Measurements from ENCODE around the gene ZDHHC18.

The ZDHHC18 gene

DNA sequence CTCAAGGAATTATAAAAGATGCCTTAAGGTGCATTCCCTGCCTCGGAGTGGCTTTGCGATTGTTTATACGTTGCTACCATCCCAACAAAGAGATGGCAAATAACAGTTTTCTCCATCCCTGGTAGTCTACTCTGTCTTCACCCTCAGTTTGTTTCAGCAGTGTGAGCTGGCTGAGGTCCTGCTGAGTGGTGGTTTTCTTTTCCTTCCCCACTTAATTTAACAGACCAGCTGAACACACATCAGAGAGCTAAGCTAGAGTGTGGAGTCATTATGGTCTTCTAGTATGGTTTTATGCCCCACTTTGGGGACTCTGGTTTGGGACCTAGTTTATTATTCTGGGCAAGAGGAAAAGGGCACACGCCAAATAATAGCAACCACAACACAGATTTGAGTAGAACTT lies 36.6 kb upstream of the ZDHHC18 start:
- H3K4me1 ChIP-seq (ENCODE audit: control insufficient read depth in 1 of 2, insufficient read depth in 2 of 2, low read length in 2 of 2) = peaks cover 17 to 24% of the 10 kb centered on the region in 2 experiments
- H2BK12ac ChIP-seq (ENCODE audit: low read length) = no peak overlapping the region
- no CpG with 5 or more reads among the region's 4 CpGs for WGBS (ENCODE audit: extremely low coverage, insufficient coverage, insufficient read length)
- no peak overlapping the region for H2BK120ac ChIP-seq (ENCODE audit: insufficient read depth, low read length, poor library complexity)
- peaks cover 9% of the 10 kb centered on the region for H3K79me2 ChIP-seq (ENCODE audit: control insufficient read depth, insufficient read depth, low read length, poor library complexity)
- H3K4me3 ChIP-seq (ENCODE audit: low read depth, low read length) = no peak overlapping the region
- peak in 1 of 2 donors; percentile 18 for DNase-seq
- H2AK5ac ChIP-seq (ENCODE audit: low read length) = no peak overlapping the region
- H3K18ac ChIP-seq (ENCODE audit: low read length) = no peak overlapping the region
- H4K12ac ChIP-seq (ENCODE audit: low read depth, low read length) = no peak overlapping the region
- no peaks in the 10 kb centered on the region for H3K27me3 ChIP-seq (ENCODE audit: insufficient read depth, low read length)
- no peak overlapping the region for H3K4me2 ChIP-seq (ENCODE audit: low read length)
- H3K36me3 ChIP-seq (ENCODE audit: control insufficient read depth in 1 of 2, insufficient read depth in 2 of 2, low read length in 2 of 2) = peaks cover 7 to 10% of the 10 kb centered on the region in 2 experiments
- peaks cover 23% of the 10 kb centered on the region for H3K79me1 ChIP-seq (ENCODE audit: low read length)
- no peak overlapping the region for H3K9ac ChIP-seq (ENCODE audit: low read length)
- H3K23ac ChIP-seq (ENCODE audit: low read length) = no peak overlapping the region
- H3K27ac ChIP-seq (ENCODE audit: low read depth, low read length) = no peak overlapping the region
- H2AFZ ChIP-seq (ENCODE audit: insufficient read depth, low read length, poor library complexity) = no peak overlapping the region
- no peak overlapping the region for H4K8ac ChIP-seq (ENCODE audit: low read depth, low read length)
- no peak overlapping the region for H2BK5ac ChIP-seq (ENCODE audit: low read depth, low read length, poor library complexity)
- no peak overlapping the region for H3K4ac ChIP-seq (ENCODE audit: low read depth, low read length)
- no peaks in the 10 kb centered on the region for H3K9me3 ChIP-seq (ENCODE audit: insufficient read depth, low read depth, low read length)
- no peak overlapping the region for H4K91ac ChIP-seq (ENCODE audit: low read depth, low read length)
- no peak overlapping the region for H3K14ac ChIP-seq (ENCODE audit: low read length)

DNA sequence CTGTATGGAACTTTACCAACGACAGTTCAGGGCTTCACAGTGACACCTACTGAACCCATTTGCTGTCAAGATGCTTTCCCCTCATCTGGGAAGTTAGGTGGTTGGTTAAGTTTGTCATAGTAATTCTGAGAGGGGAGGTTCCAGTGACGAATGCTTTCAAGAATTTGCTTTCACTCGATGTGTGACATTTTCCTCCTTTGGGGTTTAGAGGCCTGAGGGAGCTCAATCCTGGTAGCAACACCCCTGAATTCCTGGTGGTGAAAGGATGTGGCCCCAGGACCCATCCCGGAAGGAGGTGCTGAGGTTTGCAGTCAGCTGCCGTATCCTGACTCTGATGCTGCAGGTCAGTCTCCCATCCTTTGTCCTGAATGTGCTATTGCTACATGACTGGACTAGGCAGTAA lies 35.9 kb upstream of the ZDHHC18 start:
- Histone ChIP-seq H3K27me3 (ENCODE audit: insufficient read depth, low read length) (no peaks in the 10 kb centered on the region), H3K18ac (ENCODE audit: low read length) (no peak overlapping the region), H3K9me3 (ENCODE audit: insufficient read depth, low read depth, low read length) (no peaks in the 10 kb centered on the region), H3K4me3 (ENCODE audit: low read depth, low read length) (no peak overlapping the region), H4K12ac (ENCODE audit: low read depth, low read length) (no peak overlapping the region), H2BK5ac (ENCODE audit: low read depth, low read length, poor library complexity) (no peak overlapping the region), H3K14ac (ENCODE audit: low read length) (no peak overlapping the region), H3K4me2 (ENCODE audit: low read length) (no peak overlapping the region), H3K27ac (ENCODE audit: low read depth, low read length) (no peak overlapping the region), H3K79me2 (ENCODE audit: control insufficient read depth, insufficient read depth, low read length, poor library complexity) (peaks cover 9% of the 10 kb centered on the region), H3K36me3 (ENCODE audit: control insufficient read depth in 1 of 2, insufficient read depth in 2 of 2, low read length in 2 of 2) (peaks cover 9 to 12% of the 10 kb centered on the region in 2 experiments), H2BK120ac (ENCODE audit: insufficient read depth, low read length, poor library complexity) (no peak overlapping the region), H2AK5ac (ENCODE audit: low read length) (no peak overlapping the region), H3K79me1 (ENCODE audit: low read length) (peaks cover 23% of the 10 kb centered on the region), H4K91ac (ENCODE audit: low read depth, low read length) (no peak overlapping the region), H4K8ac (ENCODE audit: low read depth, low read length) (no peak overlapping the region), H3K4me1 (ENCODE audit: control insufficient read depth in 1 of 2, insufficient read depth in 2 of 2, low read length in 2 of 2) (peaks cover 17 to 22% of the 10 kb centered on the region in 2 experiments), H2BK12ac (ENCODE audit: low read length) (no peak overlapping the region), H2AFZ (ENCODE audit: insufficient read depth, low read length, poor library complexity) (no peak overlapping the region), H3K9ac (ENCODE audit: low read length) (no peak overlapping the region), H3K4ac (ENCODE audit: low read depth, low read length) (no peak overlapping the region), H3K23ac (ENCODE audit: low read length) (no peak overlapping the region)
- no peak for DNase-seq
- no CpG with 5 or more reads among the region's 5 CpGs for WGBS (ENCODE audit: extremely low coverage, insufficient coverage, insufficient read length)

- no peak overlapping the region for H4K8ac ChIP-seq (ENCODE audit: low read depth, low read length)
- H3K79me2 ChIP-seq (ENCODE audit: control insufficient read depth, insufficient read depth, low read length, poor library complexity) = peaks cover 9% of the 10 kb centered on the region
- no peak overlapping the region for H3K23ac ChIP-seq (ENCODE audit: low read length)
- H3K4me3 ChIP-seq (ENCODE audit: low read depth, low read length) = no peak overlapping the region
- no peak overlapping the region for H3K4me2 ChIP-seq (ENCODE audit: low read length)
- no peak overlapping the region for H3K27ac ChIP-seq (ENCODE audit: low read depth, low read length)
- no peak overlapping the region for H3K9ac ChIP-seq (ENCODE audit: low read length)
- H3K14ac ChIP-seq (ENCODE audit: low read length) = no peak overlapping the region
- no peaks in the 10 kb centered on the region for H3K27me3 ChIP-seq (ENCODE audit: insufficient read depth, low read length)
- H2AK5ac ChIP-seq (ENCODE audit: low read length) = no peak overlapping the region
- H2BK5ac ChIP-seq (ENCODE audit: low read depth, low read length, poor library complexity) = no peak overlapping the region
- no CpG with 5 or more reads among the region's 6 CpGs for whole genome bisulfite sequencing (ENCODE audit: extremely low coverage, insufficient coverage, insufficient read length)
- H2BK12ac ChIP-seq (ENCODE audit: low read length) = no peak overlapping the region
- H4K12ac ChIP-seq (ENCODE audit: low read depth, low read length) = no peak overlapping the region
- H2AFZ ChIP-seq (ENCODE audit: insufficient read depth, low read length, poor library complexity) = no peak overlapping the region
- peaks cover 14 to 19% of the 10 kb centered on the region in 2 experiments for H3K4me1 ChIP-seq (ENCODE audit: control insufficient read depth in 1 of 2, insufficient read depth in 2 of 2, low read length in 2 of 2)
- DNase-seq = no peak
- no peak overlapping the region for H3K4ac ChIP-seq (ENCODE audit: low read depth, low read length)
- no peak overlapping the region for H3K18ac ChIP-seq (ENCODE audit: low read length)
- H4K91ac ChIP-seq (ENCODE audit: low read depth, low read length) = no peak overlapping the region
- peaks cover 20% of the 10 kb centered on the region for H3K79me1 ChIP-seq (ENCODE audit: low read length)
- peaks cover 9 to 12% of the 10 kb centered on the region in 2 experiments for H3K36me3 ChIP-seq (ENCODE audit: control insufficient read depth in 1 of 2, insufficient read depth in 2 of 2, low read length in 2 of 2)
- no peak overlapping the region for H2BK120ac ChIP-seq (ENCODE audit: insufficient read depth, low read length, poor library complexity)
- H3K9me3 ChIP-seq (ENCODE audit: insufficient read depth, low read depth, low read length) = no peaks in the 10 kb centered on the region
Measured at GRCh38 chr1:26791148-26791547, 35.3 kb upstream of the ZDHHC18 start.

DNA sequence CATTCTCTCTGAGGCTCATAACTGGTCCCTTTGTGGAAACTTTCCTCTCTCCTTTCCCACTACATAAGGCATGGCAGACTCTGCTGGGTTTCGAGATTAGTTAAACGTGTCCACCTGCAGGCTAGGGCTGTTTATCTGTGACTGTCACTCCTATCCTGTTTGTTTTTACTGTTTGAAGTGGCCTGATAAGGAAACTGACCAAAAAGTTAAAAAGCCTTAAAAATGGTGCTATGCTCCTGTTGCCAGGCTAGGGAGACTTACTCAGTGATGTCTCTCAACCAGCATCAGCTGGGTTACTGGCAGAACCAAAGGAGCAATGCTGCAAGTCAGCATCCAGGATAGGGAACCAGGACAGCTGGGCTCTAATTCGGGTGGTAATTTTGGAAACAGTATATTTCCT lies 34.9 kb upstream of the ZDHHC18 start:
- Histone ChIP-seq H2BK5ac (ENCODE audit: low read depth, low read length, poor library complexity) (no peak overlapping the region), H3K14ac (ENCODE audit: low read length) (no peak overlapping the region), H4K8ac (ENCODE audit: low read depth, low read length) (no peak overlapping the region), H3K79me1 (ENCODE audit: low read length) (peaks cover 17% of the 10 kb centered on the region), H3K4ac (ENCODE audit: low read depth, low read length) (no peak overlapping the region), H3K23ac (ENCODE audit: low read length) (no peak overlapping the region), H3K9ac (ENCODE audit: low read length) (no peak overlapping the region), H3K18ac (ENCODE audit: low read length) (no peak overlapping the region), H3K36me3 (ENCODE audit: control insufficient read depth in 1 of 2, insufficient read depth in 2 of 2, low read length in 2 of 2) (peaks cover 9 to 12% of the 10 kb centered on the region in 2 experiments), H3K27ac (ENCODE audit: low read depth, low read length) (no peak overlapping the region), H4K91ac (ENCODE audit: low read depth, low read length) (no peak overlapping the region), H2BK120ac (ENCODE audit: insufficient read depth, low read length, poor library complexity) (no peak overlapping the region), H2AK5ac (ENCODE audit: low read length) (no peak overlapping the region), H3K79me2 (ENCODE audit: control insufficient read depth, insufficient read depth, low read length, poor library complexity) (peaks cover 9% of the 10 kb centered on the region), H3K27me3 (ENCODE audit: insufficient read depth, low read length) (no peaks in the 10 kb centered on the region), H4K12ac (ENCODE audit: low read depth, low read length) (no peak overlapping the region), H2BK12ac (ENCODE audit: low read length) (no peak overlapping the region), H3K9me3 (ENCODE audit: insufficient read depth, low read depth, low read length) (no peaks in the 10 kb centered on the region), H2AFZ (ENCODE audit: insufficient read depth, low read length, poor library complexity) (no peak overlapping the region), H3K4me3 (ENCODE audit: low read depth, low read length) (no peak overlapping the region), H3K4me1 (ENCODE audit: control insufficient read depth in 1 of 2, insufficient read depth in 2 of 2, low read length in 2 of 2) (peaks cover 12 to 14% of the 10 kb centered on the region in 2 experiments), H3K4me2 (ENCODE audit: low read length) (no peak overlapping the region)
- no peak for DNase-seq
- WGBS (ENCODE audit: extremely low coverage, insufficient coverage, insufficient read length) = no CpG with 5 or more reads among the region's 3 CpGs
